Nephron (organoid): Measurements from ENCODE around the gene CIDEA.
A peak's percentile ranks its signal among the peaks of the same experiment; 100 is the strongest.

Experiments used
- H3K27ac Mint-ChIP-seq, 3 experiments: 2 replicates each; pipeline ENCODE4 v1.8.0; 2020; ENCODE audit warnings: mixed read lengths in 3 of 3, mild to moderate bottlenecking in 2 of 3, moderate library complexity in 1 of 3
- H3K27me3 Mint-ChIP-seq: 2 replicates; pipeline ENCODE4 v1.8.0; 2021; ENCODE audit warnings: low read depth, mild to moderate bottlenecking, moderate library complexity, mixed read lengths
- H3K36me3 Mint-ChIP-seq: 2 replicates; pipeline ENCODE4 v1.8.0; 2020; ENCODE audit warnings: low read depth, mixed read lengths
- H3K4me1 Mint-ChIP-seq: 2 replicates; pipeline ENCODE4 v1.8.0; 2020; ENCODE audit warnings: mixed read lengths
- H3K4me3 Mint-ChIP-seq, 3 experiments: 2 replicates each; pipeline ENCODE4 v1.8.0; 2020; ENCODE audit warnings: mild to moderate bottlenecking in 3 of 3, mixed read lengths in 3 of 3, moderate library complexity in 2 of 3
- H3K9me3 Mint-ChIP-seq: 2 replicates; pipeline ENCODE4 v1.8.0; 2020; ENCODE audit warnings: mixed read lengths
- TF ChIP-seq, protein P1 (sequence below), 3 experiments: fragments of 200-600 bp; sonication (generic); IDR thresholded peaks; one replicate each; pipeline ENCODE4 v1.5.0; 2021; ENCODE audit warnings: antibody characterized with exemption in 3 of 3; ENCODE audit not compliant: unreplicated experiment in 3 of 3

CIDEA gene

DNA sequence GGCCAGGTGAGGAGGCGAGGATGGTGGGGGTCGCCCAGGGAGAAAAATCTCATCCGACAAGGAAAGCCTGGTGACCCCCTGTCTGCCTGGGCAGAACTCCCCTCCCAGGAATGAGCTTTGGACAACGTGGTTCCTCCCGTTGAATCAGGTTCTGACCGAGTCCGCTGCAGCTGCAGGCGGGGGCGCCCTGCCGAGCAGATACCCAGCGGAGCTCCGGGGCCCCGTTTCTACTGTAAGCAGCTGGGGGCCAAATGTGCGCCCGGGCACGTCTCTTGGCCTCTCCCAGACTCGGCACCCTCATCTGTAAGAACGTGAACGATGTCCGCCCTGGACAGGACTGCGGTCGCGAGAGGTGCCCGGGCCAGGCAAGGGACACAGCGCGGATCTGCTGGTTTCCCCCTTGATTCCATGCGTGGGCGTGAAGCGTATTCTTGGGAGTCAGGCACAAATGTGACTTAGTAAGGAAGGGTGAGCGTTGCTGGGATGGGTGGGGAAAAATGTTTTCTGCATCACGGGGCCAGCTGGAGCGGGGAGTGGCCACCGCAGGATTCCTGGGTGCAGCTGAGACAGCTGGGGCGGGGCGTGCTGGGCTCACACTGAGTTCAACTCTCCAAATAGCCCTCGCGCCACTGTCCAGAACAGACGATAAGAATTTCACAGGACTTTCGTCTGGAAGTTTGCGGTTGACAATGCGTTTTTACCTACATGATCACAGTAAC lies 33.7 kb downstream of the CIDEA start:
- Mint-ChIP-seq H3K9me3 (no peaks in the 10 kb centered on the region), H3K27me3 (peaks cover 50% of the 10 kb centered on the region), H3K27ac (peak overlapping the region; percentile 30 to 62 (median 40)), H3K4me1 (peaks cover 36% of the 10 kb centered on the region), H3K36me3 (no peaks in the 10 kb centered on the region), H3K4me3 (peak overlapping the region; percentile 83 to 86 (median 85))
- TF ChIP-seq, protein P1, sequence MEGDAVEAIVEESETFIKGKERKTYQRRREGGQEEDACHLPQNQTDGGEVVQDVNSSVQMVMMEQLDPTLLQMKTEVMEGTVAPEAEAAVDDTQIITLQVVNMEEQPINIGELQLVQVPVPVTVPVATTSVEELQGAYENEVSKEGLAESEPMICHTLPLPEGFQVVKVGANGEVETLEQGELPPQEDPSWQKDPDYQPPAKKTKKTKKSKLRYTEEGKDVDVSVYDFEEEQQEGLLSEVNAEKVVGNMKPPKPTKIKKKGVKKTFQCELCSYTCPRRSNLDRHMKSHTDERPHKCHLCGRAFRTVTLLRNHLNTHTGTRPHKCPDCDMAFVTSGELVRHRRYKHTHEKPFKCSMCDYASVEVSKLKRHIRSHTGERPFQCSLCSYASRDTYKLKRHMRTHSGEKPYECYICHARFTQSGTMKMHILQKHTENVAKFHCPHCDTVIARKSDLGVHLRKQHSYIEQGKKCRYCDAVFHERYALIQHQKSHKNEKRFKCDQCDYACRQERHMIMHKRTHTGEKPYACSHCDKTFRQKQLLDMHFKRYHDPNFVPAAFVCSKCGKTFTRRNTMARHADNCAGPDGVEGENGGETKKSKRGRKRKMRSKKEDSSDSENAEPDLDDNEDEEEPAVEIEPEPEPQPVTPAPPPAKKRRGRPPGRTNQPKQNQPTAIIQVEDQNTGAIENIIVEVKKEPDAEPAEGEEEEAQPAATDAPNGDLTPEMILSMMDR (IDR thresholded peaks at IDR 0.05; ENCODE audit: unreplicated experiment in 3 of 3) = no peak

DNA sequence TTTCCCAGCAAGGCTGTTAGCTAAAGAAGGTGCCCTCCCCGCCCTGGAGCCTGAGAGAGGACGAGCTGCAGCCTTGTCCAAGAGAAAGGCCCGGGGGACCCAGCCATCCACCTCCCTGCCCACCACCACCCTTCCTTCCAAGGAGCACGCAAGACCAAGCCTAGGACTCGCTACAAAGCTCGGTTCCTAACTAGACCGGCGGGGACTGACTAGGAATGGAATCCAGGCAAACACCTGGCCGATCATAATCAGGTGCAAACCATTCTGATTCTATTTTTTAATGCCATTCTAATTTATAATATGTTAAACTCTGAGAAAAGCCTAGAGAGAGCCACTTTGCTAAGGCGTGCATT lies 34.2 kb downstream of the CIDEA start:
- Mint-ChIP-seq H3K36me3 (no peaks in the 10 kb centered on the region), H3K4me3 (peak overlapping the region; percentile 83 to 86 (median 85)), H3K27me3 (peaks cover 45% of the 10 kb centered on the region), H3K27ac (peak overlapping the region; percentile 30 to 62 (median 40)), H3K9me3 (no peaks in the 10 kb centered on the region), H3K4me1 (peaks cover 32% of the 10 kb centered on the region)
- TF ChIP-seq, protein P1 (IDR thresholded peaks at IDR 0.05; ENCODE audit: unreplicated experiment in 3 of 3) = no peak

DNA sequence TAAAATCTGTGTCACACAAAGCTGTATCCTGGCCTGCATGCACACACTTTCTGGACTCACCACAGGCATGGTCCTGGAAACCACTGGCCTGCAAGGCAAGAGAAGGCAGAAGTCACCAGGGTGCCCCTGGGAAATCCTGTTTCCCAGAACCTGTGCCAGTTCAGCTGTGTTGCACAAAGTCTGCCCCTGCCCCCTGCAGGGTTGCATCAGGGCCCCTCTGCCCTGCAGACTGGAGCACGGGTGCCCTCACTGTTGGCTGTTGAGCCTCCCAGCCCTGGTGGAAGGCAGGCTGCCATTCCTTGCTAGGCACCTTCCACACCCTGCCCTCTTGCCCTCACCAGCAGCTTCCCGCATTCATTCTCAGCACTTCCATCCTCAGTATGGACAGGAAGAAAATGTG lies 35.9 kb downstream of the CIDEA start:
- peaks cover 35% of the 10 kb centered on the region for H3K27me3 Mint-ChIP-seq
- TF ChIP-seq, protein P1 (IDR thresholded peaks at IDR 0.05; ENCODE audit: unreplicated experiment in 3 of 3) = no peak
- H3K4me1 Mint-ChIP-seq = peaks cover 32% of the 10 kb centered on the region
- H3K27ac Mint-ChIP-seq = no peak overlapping the region
- H3K9me3 Mint-ChIP-seq = peaks cover 2% of the 10 kb centered on the region
- peak overlapping the region in 1 of 3 experiments; percentile 19 for H3K4me3 Mint-ChIP-seq
- H3K36me3 Mint-ChIP-seq = no peaks in the 10 kb centered on the region

DNA sequence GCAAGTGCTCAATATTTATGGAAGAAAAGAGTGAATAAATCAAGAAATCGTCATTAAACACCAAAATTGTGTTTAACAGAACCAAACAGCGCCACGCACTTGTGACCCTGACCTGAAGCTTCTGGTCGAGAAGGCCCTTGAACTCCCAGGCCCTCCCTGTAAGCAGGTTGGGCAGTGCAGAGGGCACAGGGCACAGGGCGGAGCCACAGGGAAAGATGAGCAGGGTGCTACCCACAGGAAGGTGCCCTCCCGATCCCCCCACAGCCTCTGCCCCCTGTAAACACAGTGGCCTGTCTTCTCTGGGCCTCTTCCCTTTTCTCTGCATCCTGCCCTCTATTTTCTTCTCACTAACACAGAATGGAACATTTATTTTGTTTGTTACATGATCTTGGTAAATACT lies 37.0 kb downstream of the CIDEA start:
- Mint-ChIP-seq H3K27ac (no peak overlapping the region), H3K36me3 (no peaks in the 10 kb centered on the region), H3K4me1 (peaks cover 32% of the 10 kb centered on the region), H3K27me3 (peaks cover 35% of the 10 kb centered on the region), H3K4me3 (peak overlapping the region in 2 of 3 experiments; percentile 22 to 32), H3K9me3 (peaks cover 2% of the 10 kb centered on the region)
- TF ChIP-seq, protein P1 (IDR thresholded peaks at IDR 0.05; ENCODE audit: unreplicated experiment in 3 of 3) = no peak

DNA sequence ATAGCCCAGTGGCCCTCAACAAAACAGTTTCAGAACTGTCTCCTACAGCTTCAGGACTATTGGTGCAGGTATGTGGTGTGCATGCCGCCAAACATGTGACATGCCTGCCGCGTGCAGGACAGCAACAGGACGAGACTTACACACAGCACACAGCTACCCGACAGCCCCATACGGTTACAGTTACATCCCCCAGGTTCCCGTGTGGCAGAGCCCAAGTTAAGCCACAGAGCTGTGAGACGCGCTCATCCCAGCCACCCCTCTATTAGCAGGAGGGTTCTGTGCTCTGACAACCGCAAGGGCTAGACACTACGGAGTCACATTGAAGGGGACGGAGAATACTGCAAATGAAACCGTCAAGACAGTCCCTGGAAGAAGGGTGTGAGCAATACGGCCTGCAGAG lies 37.5 kb downstream of the CIDEA start:
- peaks cover 32% of the 10 kb centered on the region for H3K4me1 Mint-ChIP-seq
- no peak overlapping the region for H3K27ac Mint-ChIP-seq
- H3K9me3 Mint-ChIP-seq = peaks cover 2% of the 10 kb centered on the region
- no peaks in the 10 kb centered on the region for H3K36me3 Mint-ChIP-seq
- TF ChIP-seq, protein P1 (IDR thresholded peaks at IDR 0.05; ENCODE audit: unreplicated experiment in 3 of 3) = no peak
- H3K4me3 Mint-ChIP-seq = peak overlapping the region in 1 of 3 experiments; percentile 32
- H3K27me3 Mint-ChIP-seq = peaks cover 33% of the 10 kb centered on the region

DNA sequence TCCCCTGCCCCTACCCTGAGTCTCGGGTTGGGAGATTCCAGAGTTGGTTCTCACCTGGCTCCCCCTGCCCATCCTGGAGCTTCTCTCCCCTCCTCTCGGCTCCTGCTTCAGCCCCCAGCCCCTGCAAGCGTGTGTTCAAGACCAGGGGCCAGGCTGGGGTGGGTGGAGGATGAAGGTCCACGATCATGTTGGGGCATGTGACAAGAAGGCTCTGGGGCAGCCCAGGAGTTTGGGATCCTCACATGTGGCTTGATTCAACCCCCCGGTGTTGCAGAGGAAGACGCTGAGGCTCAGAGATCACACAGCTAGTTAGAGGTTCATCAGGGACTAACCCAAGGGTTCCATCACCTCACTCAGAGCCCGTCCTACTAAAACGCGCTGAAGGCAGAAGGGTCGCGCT lies 39.7 kb downstream of the CIDEA start:
- no peak overlapping the region for H3K4me3 Mint-ChIP-seq
- TF ChIP-seq, protein P1 (IDR thresholded peaks at IDR 0.05; ENCODE audit: unreplicated experiment in 3 of 3) = no peak
- peaks cover 23% of the 10 kb centered on the region for H3K27me3 Mint-ChIP-seq
- peaks cover 2% of the 10 kb centered on the region for H3K9me3 Mint-ChIP-seq
- H3K4me1 Mint-ChIP-seq = peaks cover 21% of the 10 kb centered on the region
- H3K36me3 Mint-ChIP-seq = no peaks in the 10 kb centered on the region
- no peak overlapping the region for H3K27ac Mint-ChIP-seq
